Liver (tissue), 9 donors: ENCODE results near the gene NOS1AP. TPM values are rescaled to one million over a fixed set of nuclear protein-coding genes. Genes with fewer than 3 reads are reported as not detected.

Source experiments
- DNase-seq: peaks from one replicate; pipeline ENCODE4 v3.0.0-alpha.2; 2017; ENCODE audit warnings: low spot score
- H3K27ac ChIP-seq, 2 donors: one replicate each; pipeline ENCODE4 v1.7.0; 2013; ENCODE audit warnings: inconsistent platforms in 2 of 2, low read length in 2 of 2, control low read depth in 1 of 2, low read depth in 1 of 2, mild to moderate bottlenecking in 1 of 2
- H3K27me3 ChIP-seq, 4 donors: one replicate each; pipeline versions ENCODE4 v1.6.1 to v1.7.0; 2013; ENCODE audit warnings: low read length in 3 of 4, inconsistent platforms in 1 of 4, mild to moderate bottlenecking in 1 of 4, moderate library complexity in 1 of 4; ENCODE audit not compliant: control insufficient read depth in 4 of 4, insufficient read depth in 4 of 4
- H3K36me3 ChIP-seq, 4 donors: one replicate each; pipeline versions ENCODE4 v1.6.1 to v1.7.0; 2013; ENCODE audit warnings: low read length in 3 of 4, mild to moderate bottlenecking in 3 of 4, low read depth in 1 of 4, moderate library complexity in 1 of 4; ENCODE audit not compliant: control insufficient read depth in 4 of 4, insufficient read depth in 3 of 4
- H3K4me1 ChIP-seq, 4 donors: one replicate each; pipeline versions ENCODE4 v1.6.1 to v1.7.0; 2013; ENCODE audit warnings: low read length in 3 of 4, mild to moderate bottlenecking in 3 of 4, moderate library complexity in 1 of 4; ENCODE audit not compliant: control insufficient read depth in 4 of 4, insufficient read depth in 4 of 4
- H3K4me3 ChIP-seq, 3 donors: one replicate each; pipeline versions ENCODE4 v1.6.1 to v1.7.0; 2013; ENCODE audit warnings: low read length in 3 of 3, control low read depth in 1 of 3, low read depth in 1 of 3, mild to moderate bottlenecking in 1 of 3
- H3K9ac ChIP-seq, 2 donors: one replicate each; pipeline ENCODE4 v1.7.0; 2013; ENCODE audit warnings: low read length in 2 of 2, mild to moderate bottlenecking in 2 of 2, moderate library complexity in 2 of 2, control low read depth in 1 of 2, low read depth in 1 of 2
- H3K9me3 ChIP-seq, 4 donors: one replicate each; pipeline versions ENCODE4 v1.6.1 to v1.7.0; 2013; ENCODE audit warnings: low read length in 3 of 4; ENCODE audit not compliant: control insufficient read depth in 4 of 4
- EGR1 ChIP-seq, 2 donors: IDR thresholded peaks; 2 replicates each; pipeline ENCODE4 v1.6.1; 2016 to 2018; ENCODE audit warnings: antibody characterized with exemption in 2 of 2, low read depth in 2 of 2
- FOXA1 ChIP-seq: IDR thresholded peaks from 2 replicates; pipeline ENCODE4 v1.6.1; 2016; ENCODE audit warnings: antibody characterized with exemption
- FOXA2 ChIP-seq: IDR thresholded peaks from 2 replicates; pipeline ENCODE4 v1.6.1; 2016; ENCODE audit warnings: antibody characterized with exemption
- GABPA ChIP-seq, 2 donors: IDR thresholded peaks in 1 of 2; conservative IDR thresholded peaks in 1 of 2; 2 replicates each; pipeline ENCODE4 v1.6.1; 2016; ENCODE audit warnings: antibody characterized with exemption in 2 of 2, mild to moderate bottlenecking in 1 of 2, moderate library complexity in 1 of 2
- HNF4A ChIP-seq, 2 donors: conservative IDR thresholded peaks; 2 replicates each; pipeline ENCODE4 v1.6.1; 2016; ENCODE audit warnings: antibody characterized with exemption in 2 of 2, mild to moderate bottlenecking in 2 of 2
- HNF4G ChIP-seq: IDR thresholded peaks from 2 replicates; pipeline ENCODE4 v1.6.1; 2016; ENCODE audit warnings: antibody characterized with exemption
- JUND ChIP-seq, 2 donors: IDR thresholded peaks; 2 replicates each; pipeline ENCODE4 v1.6.1; 2016; ENCODE audit warnings: antibody characterized with exemption in 2 of 2
- NR2F2 ChIP-seq: IDR thresholded peaks from 2 replicates; pipeline ENCODE4 v1.6.1; 2016; ENCODE audit warnings: antibody characterized with exemption
- RAD21 ChIP-seq, 2 donors: IDR thresholded peaks; 2 replicates each; pipeline ENCODE4 v1.6.1; 2016; ENCODE audit warnings: antibody characterized with exemption in 2 of 2, mild to moderate bottlenecking in 2 of 2
- RXRA ChIP-seq, 2 donors: IDR thresholded peaks; 2 replicates each; pipeline ENCODE4 v1.6.1; 2017 to 2018; ENCODE audit warnings: antibody characterized with exemption in 2 of 2, mild to moderate bottlenecking in 1 of 2
- SP1 ChIP-seq: IDR thresholded peaks from 2 replicates; pipeline ENCODE4 v1.6.1; 2018; ENCODE audit warnings: antibody characterized with exemption, mild to moderate bottlenecking
- TAF1 ChIP-seq: conservative IDR thresholded peaks from 2 replicates; pipeline ENCODE4 v1.6.1; 2016; ENCODE audit warnings: antibody characterized with exemption, mild to moderate bottlenecking
- YY1 ChIP-seq: IDR thresholded peaks from 2 replicates; pipeline ENCODE4 v1.6.1; 2016; ENCODE audit warnings: antibody characterized with exemption, mild to moderate bottlenecking
- ZBTB33 ChIP-seq: IDR thresholded peaks from 2 replicates; pipeline ENCODE4 v1.6.1; 2016; ENCODE audit warnings: antibody characterized with exemption
- WGBS: extraction: QIAGEN DNeasy Blood & Tissue Kit; methylation state at CpG from one replicate; pipeline ENCODE4 v1.1.7; 2013; 5-methylcytosine and 5-hydroxymethylcytosine counted together
- polyA plus RNA-seq, 2 donors: library from polyadenylated mRNA; stranded (reverse) in 1 of 2; unstranded in 1 of 2; fragments of 200-250 nt in 1 of 2; fragments of >200 nt in 1 of 2; fragmentation: Nextera tagmentation in 1 of 2; extraction: Ambion mirVana in 1 of 2; gene quantifications; one replicate each; pipeline versions ENCODE4 v1.2.1 to v1.2.3, GENCODE V29; 2013 to 2015
- total RNA-seq, 2 donors: library from RNA; depleted of rRNA; stranded (reverse); fragments of >200 nt; gene quantifications; one replicate each; pipeline ENCODE4 v1.2.3, GENCODE V29; 2014
- TF ChIP-seq, protein P1 (sequence below): fragments of 150-350 bp; IDR thresholded peaks from 2 replicates; pipeline ENCODE4 v1.5.1; 2017; ENCODE audit warnings: improper control_type of control experiment, low read depth, low read length; ENCODE audit not compliant: missing input control
- TF ChIP-seq, protein P2 (sequence below): IDR thresholded peaks from 2 replicates; pipeline ENCODE4 v1.6.1; 2016; ENCODE audit warnings: antibody characterized with exemption
- TF ChIP-seq, protein P3 (sequence below): IDR thresholded peaks from 2 replicates; pipeline ENCODE4 v1.6.1; 2016; ENCODE audit warnings: antibody characterized with exemption, mild to moderate bottlenecking
- TF ChIP-seq, protein P4 (sequence below): IDR thresholded peaks from 2 replicates; pipeline ENCODE4 v1.6.1; 2016; ENCODE audit warnings: antibody characterized with exemption
- donor health status: healthy.
- donor health status: healthy.
- donor health status: healthy.
- donor health status: healthy.
- donor health status: healthy.

Gene NOS1AP
- total and polyA plus RNA-seq, 4 donors: 1.4 to 13.0 (median 4.5) TPM

DNA sequence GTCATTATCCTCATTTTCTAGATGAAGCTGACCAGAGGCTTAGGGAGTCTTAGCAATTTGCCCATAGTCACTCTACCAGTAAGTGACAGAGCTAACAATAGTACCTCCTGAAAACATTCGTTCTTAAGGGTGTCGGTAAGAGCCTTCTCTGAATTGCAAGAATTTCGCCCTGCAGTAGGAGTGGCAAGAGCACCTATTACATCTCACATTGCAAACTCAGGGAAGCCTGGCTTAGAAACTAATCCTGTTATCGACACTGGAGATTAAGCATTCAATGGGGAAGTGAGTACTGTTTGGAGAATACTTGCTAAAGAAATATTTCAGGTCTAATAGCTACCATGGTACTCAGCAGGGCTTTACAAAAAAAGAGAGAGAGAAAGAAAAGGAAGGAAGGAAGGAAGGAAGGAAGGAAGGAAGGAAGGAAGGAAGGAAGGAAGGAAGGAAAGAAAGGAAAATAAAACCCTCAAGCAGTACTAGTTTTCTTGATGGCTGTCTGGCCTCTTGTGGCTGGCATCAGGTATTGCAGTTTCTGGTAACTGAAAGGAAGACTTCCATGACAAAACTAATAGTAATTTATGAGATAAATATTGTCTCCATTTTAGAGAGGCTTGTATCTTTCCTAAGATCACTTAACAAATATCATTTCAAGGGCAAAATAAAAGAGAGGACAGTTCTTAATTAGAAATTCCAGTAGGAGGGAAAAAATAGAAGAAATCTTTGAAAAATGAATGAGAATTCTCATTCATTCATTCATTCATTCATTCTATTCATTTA, 322.5 kb downstream of the NOS1AP start:
- no peaks in the 10 kb centered on the region for H3K36me3 ChIP-seq
- no peaks in the 10 kb centered on the region for H3K9me3 ChIP-seq
- peaks cover 7 to 29% (median 17%) of the 10 kb centered on the region in 4 donors for H3K4me1 ChIP-seq
- no peaks in the 10 kb centered on the region for H3K27me3 ChIP-seq
- no peak for TF ChIP-seq GABPA (IDR thresholded peaks at IDR 0.05 in 1 of 2, conservative IDR thresholded peaks at IDR 0.05 in 1 of 2)
- TF ChIP-seq FOXA2: no peak
- peak in 1 of 2 donors; percentile 11 for TF ChIP-seq HNF4A (conservative IDR thresholded peaks at IDR 0.05)
- TF ChIP-seq YY1: no peak
- TF ChIP-seq RAD21 (IDR thresholded peaks at IDR 0.05): peak; percentile 91 to 93
- no peak for TF ChIP-seq FOXA1
- TF ChIP-seq HNF4G: no peak
- peak in 1 of 2 donors; percentile 22 for TF ChIP-seq EGR1 (IDR thresholded peaks at IDR 0.05; ENCODE audit: low read depth in 2 of 2)
- TF ChIP-seq, protein P1, sequence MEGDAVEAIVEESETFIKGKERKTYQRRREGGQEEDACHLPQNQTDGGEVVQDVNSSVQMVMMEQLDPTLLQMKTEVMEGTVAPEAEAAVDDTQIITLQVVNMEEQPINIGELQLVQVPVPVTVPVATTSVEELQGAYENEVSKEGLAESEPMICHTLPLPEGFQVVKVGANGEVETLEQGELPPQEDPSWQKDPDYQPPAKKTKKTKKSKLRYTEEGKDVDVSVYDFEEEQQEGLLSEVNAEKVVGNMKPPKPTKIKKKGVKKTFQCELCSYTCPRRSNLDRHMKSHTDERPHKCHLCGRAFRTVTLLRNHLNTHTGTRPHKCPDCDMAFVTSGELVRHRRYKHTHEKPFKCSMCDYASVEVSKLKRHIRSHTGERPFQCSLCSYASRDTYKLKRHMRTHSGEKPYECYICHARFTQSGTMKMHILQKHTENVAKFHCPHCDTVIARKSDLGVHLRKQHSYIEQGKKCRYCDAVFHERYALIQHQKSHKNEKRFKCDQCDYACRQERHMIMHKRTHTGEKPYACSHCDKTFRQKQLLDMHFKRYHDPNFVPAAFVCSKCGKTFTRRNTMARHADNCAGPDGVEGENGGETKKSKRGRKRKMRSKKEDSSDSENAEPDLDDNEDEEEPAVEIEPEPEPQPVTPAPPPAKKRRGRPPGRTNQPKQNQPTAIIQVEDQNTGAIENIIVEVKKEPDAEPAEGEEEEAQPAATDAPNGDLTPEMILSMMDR: peak; percentile 88
- TF ChIP-seq, protein P2, sequence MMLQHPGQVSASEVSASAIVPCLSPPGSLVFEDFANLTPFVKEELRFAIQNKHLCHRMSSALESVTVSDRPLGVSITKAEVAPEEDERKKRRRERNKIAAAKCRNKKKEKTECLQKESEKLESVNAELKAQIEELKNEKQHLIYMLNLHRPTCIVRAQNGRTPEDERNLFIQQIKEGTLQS: no peak
- no peak for TF ChIP-seq SP1
- TF ChIP-seq NR2F2: no peak
- TF ChIP-seq ZBTB33: no peak
- TF ChIP-seq, protein P3, sequence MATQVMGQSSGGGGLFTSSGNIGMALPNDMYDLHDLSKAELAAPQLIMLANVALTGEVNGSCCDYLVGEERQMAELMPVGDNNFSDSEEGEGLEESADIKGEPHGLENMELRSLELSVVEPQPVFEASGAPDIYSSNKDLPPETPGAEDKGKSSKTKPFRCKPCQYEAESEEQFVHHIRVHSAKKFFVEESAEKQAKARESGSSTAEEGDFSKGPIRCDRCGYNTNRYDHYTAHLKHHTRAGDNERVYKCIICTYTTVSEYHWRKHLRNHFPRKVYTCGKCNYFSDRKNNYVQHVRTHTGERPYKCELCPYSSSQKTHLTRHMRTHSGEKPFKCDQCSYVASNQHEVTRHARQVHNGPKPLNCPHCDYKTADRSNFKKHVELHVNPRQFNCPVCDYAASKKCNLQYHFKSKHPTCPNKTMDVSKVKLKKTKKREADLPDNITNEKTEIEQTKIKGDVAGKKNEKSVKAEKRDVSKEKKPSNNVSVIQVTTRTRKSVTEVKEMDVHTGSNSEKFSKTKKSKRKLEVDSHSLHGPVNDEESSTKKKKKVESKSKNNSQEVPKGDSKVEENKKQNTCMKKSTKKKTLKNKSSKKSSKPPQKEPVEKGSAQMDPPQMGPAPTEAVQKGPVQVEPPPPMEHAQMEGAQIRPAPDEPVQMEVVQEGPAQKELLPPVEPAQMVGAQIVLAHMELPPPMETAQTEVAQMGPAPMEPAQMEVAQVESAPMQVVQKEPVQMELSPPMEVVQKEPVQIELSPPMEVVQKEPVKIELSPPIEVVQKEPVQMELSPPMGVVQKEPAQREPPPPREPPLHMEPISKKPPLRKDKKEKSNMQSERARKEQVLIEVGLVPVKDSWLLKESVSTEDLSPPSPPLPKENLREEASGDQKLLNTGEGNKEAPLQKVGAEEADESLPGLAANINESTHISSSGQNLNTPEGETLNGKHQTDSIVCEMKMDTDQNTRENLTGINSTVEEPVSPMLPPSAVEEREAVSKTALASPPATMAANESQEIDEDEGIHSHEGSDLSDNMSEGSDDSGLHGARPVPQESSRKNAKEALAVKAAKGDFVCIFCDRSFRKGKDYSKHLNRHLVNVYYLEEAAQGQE: no peak
- no peak for TF ChIP-seq JUND (IDR thresholded peaks at IDR 0.05)
- TF ChIP-seq RXRA (IDR thresholded peaks at IDR 0.05): peak in 1 of 2 donors; percentile 8
- TF ChIP-seq, protein P4, sequence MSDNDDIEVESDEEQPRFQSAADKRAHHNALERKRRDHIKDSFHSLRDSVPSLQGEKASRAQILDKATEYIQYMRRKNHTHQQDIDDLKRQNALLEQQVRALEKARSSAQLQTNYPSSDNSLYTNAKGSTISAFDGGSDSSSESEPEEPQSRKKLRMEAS: peak; percentile 41
- no peak for TF ChIP-seq TAF1
- no peak overlapping the region for H3K27ac ChIP-seq
- 63% methylated on average over 4 of the region's 4 CpGs for WGBS
- no peak for DNase-seq
- H3K4me3 ChIP-seq: no peak overlapping the region
- H3K9ac ChIP-seq: no peak overlapping the region
